ENCODE data around the gene RABEP2.
"Not testable (repeated sequence)": the region's sequence is repeated elsewhere in the genome, so short reads cannot be mapped to it uniquely, and the experiment has no call there.

Gene RABEP2, protein sequence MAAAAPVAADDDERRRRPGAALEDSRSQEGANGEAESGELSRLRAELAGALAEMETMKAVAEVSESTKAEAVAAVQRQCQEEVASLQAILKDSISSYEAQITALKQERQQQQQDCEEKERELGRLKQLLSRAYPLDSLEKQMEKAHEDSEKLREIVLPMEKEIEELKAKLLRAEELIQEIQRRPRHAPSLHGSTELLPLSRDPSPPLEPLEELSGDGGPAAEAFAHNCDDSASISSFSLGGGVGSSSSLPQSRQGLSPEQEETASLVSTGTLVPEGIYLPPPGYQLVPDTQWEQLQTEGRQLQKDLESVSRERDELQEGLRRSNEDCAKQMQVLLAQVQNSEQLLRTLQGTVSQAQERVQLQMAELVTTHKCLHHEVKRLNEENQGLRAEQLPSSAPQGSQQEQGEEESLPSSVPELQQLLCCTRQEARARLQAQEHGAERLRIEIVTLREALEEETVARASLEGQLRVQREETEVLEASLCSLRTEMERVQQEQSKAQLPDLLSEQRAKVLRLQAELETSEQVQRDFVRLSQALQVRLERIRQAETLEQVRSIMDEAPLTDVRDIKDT

DNA sequence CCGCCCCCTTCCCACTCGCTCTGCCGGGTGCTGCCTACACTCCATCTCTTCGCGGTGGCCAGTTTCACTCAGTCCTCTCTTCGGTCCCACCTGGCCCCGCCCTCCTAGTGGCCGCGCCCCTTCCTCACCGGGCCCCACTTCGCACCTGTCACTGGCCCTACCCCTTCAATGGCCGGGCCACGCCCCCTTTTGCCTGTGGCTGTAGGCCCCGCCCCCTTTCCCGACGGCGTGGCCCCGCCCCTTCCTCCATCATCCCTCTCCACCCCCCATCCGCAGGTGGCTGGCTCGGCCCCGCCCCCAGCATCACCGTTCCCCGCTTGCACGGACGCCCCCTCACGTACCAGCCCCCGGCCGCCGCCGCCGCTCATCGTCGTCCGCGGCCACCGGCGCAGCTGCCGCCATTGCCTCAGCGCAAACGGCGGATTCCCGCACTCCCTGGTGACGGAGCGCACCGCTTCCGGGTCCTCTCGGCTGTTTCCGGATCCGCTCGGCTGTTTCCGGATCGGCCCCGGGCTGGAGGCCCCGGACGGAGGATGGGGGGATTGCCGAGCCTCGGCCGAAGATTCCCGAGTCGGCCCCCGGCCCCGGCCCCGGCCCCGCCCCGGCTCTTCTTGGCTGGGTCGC lies at the start of gene RABEP2:
Gene RABEP2, minus strand, starts transcription at position 477 of the 624 bp plus-strand sequence. Its CDS starts 75 bp downstream, at position 402.
- TF ChIP-seq, protein P1, sequence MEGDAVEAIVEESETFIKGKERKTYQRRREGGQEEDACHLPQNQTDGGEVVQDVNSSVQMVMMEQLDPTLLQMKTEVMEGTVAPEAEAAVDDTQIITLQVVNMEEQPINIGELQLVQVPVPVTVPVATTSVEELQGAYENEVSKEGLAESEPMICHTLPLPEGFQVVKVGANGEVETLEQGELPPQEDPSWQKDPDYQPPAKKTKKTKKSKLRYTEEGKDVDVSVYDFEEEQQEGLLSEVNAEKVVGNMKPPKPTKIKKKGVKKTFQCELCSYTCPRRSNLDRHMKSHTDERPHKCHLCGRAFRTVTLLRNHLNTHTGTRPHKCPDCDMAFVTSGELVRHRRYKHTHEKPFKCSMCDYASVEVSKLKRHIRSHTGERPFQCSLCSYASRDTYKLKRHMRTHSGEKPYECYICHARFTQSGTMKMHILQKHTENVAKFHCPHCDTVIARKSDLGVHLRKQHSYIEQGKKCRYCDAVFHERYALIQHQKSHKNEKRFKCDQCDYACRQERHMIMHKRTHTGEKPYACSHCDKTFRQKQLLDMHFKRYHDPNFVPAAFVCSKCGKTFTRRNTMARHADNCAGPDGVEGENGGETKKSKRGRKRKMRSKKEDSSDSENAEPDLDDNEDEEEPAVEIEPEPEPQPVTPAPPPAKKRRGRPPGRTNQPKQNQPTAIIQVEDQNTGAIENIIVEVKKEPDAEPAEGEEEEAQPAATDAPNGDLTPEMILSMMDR (conservative IDR thresholded peaks at IDR 0.05; ENCODE audit: low read length), result no peak
- TF ChIP-seq EZH2phosphoT487 (IDR thresholded peaks at IDR 0.05; ENCODE audit: borderline replicate concordance), result no peak
- peaks cover 9% of the 10 kb centered on the region for H4K20me1 ChIP-seq (ENCODE audit: insufficient read depth, low read length, poor library complexity, severe bottlenecking)
- H3K9me2 ChIP-seq (replicated peaks; ENCODE audit: low read depth, low read length), result no peaks in the 10 kb centered on the region
- H3K4me2 ChIP-seq (ENCODE audit: low read depth, low read length, poor library complexity, severe bottlenecking), result peak within 1 kb of the TSS; percentile 89
- H3K36me3 ChIP-seq (ENCODE audit: insufficient read depth, low read length), result no peaks in the 10 kb centered on the region
- H3K79me2 ChIP-seq (ENCODE audit: insufficient read depth, low read length), result peaks cover 7% of the 10 kb centered on the region; the same call in 1 of the 2 replicates
- peak within 1 kb of the TSS; percentile 96 for H2AFZ ChIP-seq (ENCODE audit: low read length)
- H3K4me3 ChIP-seq (ENCODE audit: low read length, poor library complexity, severe bottlenecking), result peak within 1 kb of the TSS; percentile 79
- H3K9me3 ChIP-seq (ENCODE audit: insufficient read depth, low read depth, low read length), result no peaks in the 10 kb centered on the region
- H3K9ac ChIP-seq (ENCODE audit: low read depth, low read length, poor library complexity, severe bottlenecking), result peak within 1 kb of the TSS; percentile 96
- H3F3A ChIP-seq (ENCODE audit: low read depth), result peaks cover 6% of the 10 kb centered on the region; the same call in 1 of the 2 replicates
- peaks cover 16% of the 10 kb centered on the region for H3K4me1 ChIP-seq (ENCODE audit: insufficient read depth, low read length, poor library complexity, severe bottlenecking)
- H3K27me3 ChIP-seq (ENCODE audit: insufficient read depth, low read length, poor library complexity, severe bottlenecking), result no peaks in the 10 kb centered on the region

DNA sequence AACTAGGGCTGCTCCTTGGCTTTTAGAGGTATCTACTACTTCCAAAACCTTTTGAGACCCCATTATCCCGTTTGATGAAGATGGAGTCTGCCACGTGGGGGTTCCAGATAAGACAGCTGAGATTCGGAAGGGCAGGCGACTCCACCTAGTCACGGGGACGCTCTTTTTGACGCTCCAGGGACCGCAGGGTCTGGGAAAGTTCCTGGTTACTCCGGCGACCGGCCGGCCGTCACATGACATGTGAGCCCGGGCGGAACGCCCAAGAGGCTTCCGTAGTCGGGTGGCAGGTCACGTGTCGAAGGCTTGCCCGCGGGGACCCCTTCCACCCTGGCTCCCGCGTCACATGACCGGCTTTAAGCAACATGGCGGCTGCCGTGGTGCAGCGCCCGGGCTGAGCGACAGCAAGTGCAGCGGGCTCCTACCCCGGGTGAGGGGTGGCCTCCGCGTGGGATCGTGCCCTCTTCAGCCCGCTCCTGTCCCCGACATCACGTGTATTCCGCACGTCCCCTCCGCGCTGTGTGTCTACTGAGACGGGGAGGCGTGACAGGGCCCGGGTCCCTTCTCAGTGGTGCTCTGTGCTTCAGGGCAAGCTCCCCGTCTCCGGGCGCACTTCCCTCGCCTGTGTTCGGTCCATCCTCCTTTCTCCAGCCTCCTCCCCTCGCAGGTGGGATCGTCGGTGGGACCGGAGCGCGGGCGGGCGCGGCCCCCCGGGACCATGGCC lies 49.6 kb upstream of the RABEP2 start, which contains the start of gene SPNS1:
Gene SPNS1, plus strand, starts transcription at position 342 of the 721 bp plus-strand sequence. Its CDS starts 374 bp downstream, at position 716.
- Histone ChIP-seq H3K4me1 (ENCODE audit: insufficient read depth, low read length, poor library complexity, severe bottlenecking) (peaks cover 7% of the 10 kb centered on the region), H3K27me3 (ENCODE audit: insufficient read depth, low read length, poor library complexity, severe bottlenecking) (no peaks in the 10 kb centered on the region), H3K9ac (ENCODE audit: low read depth, low read length, poor library complexity, severe bottlenecking) (peak within 1 kb of the TSS; percentile 77), H3K79me2 (ENCODE audit: insufficient read depth, low read length) (peaks cover 5% of the 10 kb centered on the region; the same call in 1 of the 2 replicates), H3K4me2 (ENCODE audit: low read depth, low read length, poor library complexity, severe bottlenecking) (peak within 1 kb of the TSS; percentile 83), H3F3A (ENCODE audit: low read depth) (no peaks in the 10 kb centered on the region), H2AFZ (ENCODE audit: low read length) (peak within 1 kb of the TSS; percentile 72), H4K20me1 (ENCODE audit: insufficient read depth, low read length, poor library complexity, severe bottlenecking) (no peaks in the 10 kb centered on the region), H3K9me3 (ENCODE audit: insufficient read depth, low read depth, low read length) (no peaks in the 10 kb centered on the region), H3K36me3 (ENCODE audit: insufficient read depth, low read length) (no peaks in the 10 kb centered on the region), H3K4me3 (ENCODE audit: low read length, poor library complexity, severe bottlenecking) (peak within 1 kb of the TSS; percentile 76), H3K9me2 (replicated peaks; ENCODE audit: low read depth, low read length) (no peaks in the 10 kb centered on the region)
- TF ChIP-seq EZH2phosphoT487 (IDR thresholded peaks at IDR 0.05; ENCODE audit: borderline replicate concordance), result no peak
- TF ChIP-seq, protein P1 (conservative IDR thresholded peaks at IDR 0.05; ENCODE audit: low read length), result no peak

DNA sequence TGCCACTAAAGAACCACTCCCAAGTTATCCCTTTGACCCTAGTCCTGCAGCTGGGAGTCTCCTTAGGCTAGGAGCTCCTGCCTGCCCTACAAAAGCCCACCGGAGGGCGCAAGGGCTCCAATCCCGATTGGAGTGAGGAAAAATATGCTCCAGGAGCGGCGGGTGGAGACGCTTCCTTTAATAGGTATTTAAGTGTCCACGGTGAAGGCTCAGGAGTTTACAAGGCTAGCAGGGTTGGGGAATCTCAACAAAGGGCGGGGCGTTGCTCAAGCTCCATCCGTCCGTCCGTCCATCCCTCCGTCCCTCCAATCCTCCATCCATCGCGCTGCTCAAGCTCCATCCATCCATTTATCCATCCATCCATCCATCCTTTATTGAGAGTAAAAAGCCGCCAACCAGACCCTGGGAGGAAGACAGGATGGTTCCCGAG lies 49.0 kb upstream of the RABEP2 start:
- Histone ChIP-seq H3K9me2 (replicated peaks; ENCODE audit: low read depth, low read length) (no peaks in the 10 kb centered on the region), H3K27me3 (ENCODE audit: insufficient read depth, low read length, poor library complexity, severe bottlenecking) (no peaks in the 10 kb centered on the region), H3K4me2 (ENCODE audit: low read depth, low read length, poor library complexity, severe bottlenecking) (peak overlapping the region; percentile 83), H3K4me3 (ENCODE audit: low read length, poor library complexity, severe bottlenecking) (peak overlapping the region; percentile 76), H3K36me3 (ENCODE audit: insufficient read depth, low read length) (no peaks in the 10 kb centered on the region), H3K9me3 (ENCODE audit: insufficient read depth, low read depth, low read length) (no peaks in the 10 kb centered on the region), H3K4me1 (ENCODE audit: insufficient read depth, low read length, poor library complexity, severe bottlenecking) (peaks cover 7% of the 10 kb centered on the region), H3K9ac (ENCODE audit: low read depth, low read length, poor library complexity, severe bottlenecking) (peak overlapping the region; percentile 77), H3F3A (ENCODE audit: low read depth) (no peaks in the 10 kb centered on the region), H3K79me2 (ENCODE audit: insufficient read depth, low read length) (peaks cover 5% of the 10 kb centered on the region; the same call in 1 of the 2 replicates), H4K20me1 (ENCODE audit: insufficient read depth, low read length, poor library complexity, severe bottlenecking) (no peaks in the 10 kb centered on the region), H2AFZ (ENCODE audit: low read length) (peak overlapping the region; percentile 72)
- TF ChIP-seq, protein P1 (conservative IDR thresholded peaks at IDR 0.05; ENCODE audit: low read length), result peak; percentile 79
- no peak for TF ChIP-seq EZH2phosphoT487 (IDR thresholded peaks at IDR 0.05; ENCODE audit: borderline replicate concordance)

DNA sequence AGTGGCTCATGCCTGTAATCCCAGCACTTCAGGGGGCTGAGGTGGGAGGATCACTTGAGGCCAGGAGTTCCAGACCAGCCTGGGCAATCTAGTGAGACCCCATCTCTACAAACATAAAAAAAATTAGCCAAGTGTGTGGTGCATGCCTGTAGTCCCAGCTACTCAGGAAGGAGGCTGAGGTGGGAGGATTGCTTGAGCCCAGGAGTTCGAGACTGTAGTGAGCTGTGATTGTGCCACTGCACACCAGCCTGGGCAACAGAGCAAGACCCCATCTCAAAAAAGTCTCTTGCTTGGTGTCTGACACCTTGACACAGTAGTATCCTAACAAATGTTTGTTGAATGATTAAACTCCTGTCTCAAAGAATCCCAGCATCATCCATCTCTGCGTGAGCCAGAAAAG lies 44.7 kb upstream of the RABEP2 start:
- not testable (repeated sequence) for H2AFZ ChIP-seq (ENCODE audit: low read length); H3K79me2 ChIP-seq (ENCODE audit: insufficient read depth, low read length); H3K4me3 ChIP-seq (ENCODE audit: low read length, poor library complexity, severe bottlenecking); H4K20me1 ChIP-seq (ENCODE audit: insufficient read depth, low read length, poor library complexity, severe bottlenecking); H3K9me2 ChIP-seq (replicated peaks; ENCODE audit: low read depth, low read length); H3K9me3 ChIP-seq (ENCODE audit: insufficient read depth, low read depth, low read length); H3K4me1 ChIP-seq (ENCODE audit: insufficient read depth, low read length, poor library complexity, severe bottlenecking); H3K27me3 ChIP-seq (ENCODE audit: insufficient read depth, low read length, poor library complexity, severe bottlenecking); H3F3A ChIP-seq (ENCODE audit: low read depth); H3K4me2 ChIP-seq (ENCODE audit: low read depth, low read length, poor library complexity, severe bottlenecking); H3K36me3 ChIP-seq (ENCODE audit: insufficient read depth, low read length); H3K9ac ChIP-seq (ENCODE audit: low read depth, low read length, poor library complexity, severe bottlenecking)
